ENCODE measurements around the gene VAV3. TPM values are rescaled to one million over a fixed set of nuclear protein-coding genes. Genes with fewer than 3 reads are reported as not detected.

The VAV3 gene
- total RNA-seq, 1 experiment from 2014 or later: 38.2 TPM

DNA sequence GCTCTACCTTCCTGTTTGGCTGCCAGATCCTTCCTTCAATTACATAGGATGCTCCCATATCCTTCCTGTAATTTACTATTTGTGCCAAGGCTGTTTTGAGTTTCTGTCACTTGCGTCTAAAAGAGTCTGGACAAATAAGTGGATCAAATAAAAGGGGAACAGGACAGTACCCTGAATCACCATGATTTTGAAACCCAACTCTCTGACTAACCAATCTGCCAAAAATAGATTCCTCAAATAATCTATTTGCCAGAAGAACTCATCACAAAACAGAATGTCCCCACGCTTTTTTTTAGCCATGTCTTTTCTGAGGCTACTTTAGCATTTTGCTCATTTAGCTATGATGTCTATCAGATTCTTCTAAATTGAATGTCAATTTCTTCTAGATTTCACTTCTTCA lies 431.5 kb downstream of the VAV3 start:
- CTCF ChIA-PET: interaction anchor here (0.6 kb wide), 1 partner anchor 138 kb away, joined by 3 read pairs; no protein-coding TSS in a partner anchor
- intact Hi-C loops (cut with micrococcal nuclease; ENCODE audit: unreplicated experiment): no loop called here
- BruUV-seq (replicated peaks): no TSS peak

DNA sequence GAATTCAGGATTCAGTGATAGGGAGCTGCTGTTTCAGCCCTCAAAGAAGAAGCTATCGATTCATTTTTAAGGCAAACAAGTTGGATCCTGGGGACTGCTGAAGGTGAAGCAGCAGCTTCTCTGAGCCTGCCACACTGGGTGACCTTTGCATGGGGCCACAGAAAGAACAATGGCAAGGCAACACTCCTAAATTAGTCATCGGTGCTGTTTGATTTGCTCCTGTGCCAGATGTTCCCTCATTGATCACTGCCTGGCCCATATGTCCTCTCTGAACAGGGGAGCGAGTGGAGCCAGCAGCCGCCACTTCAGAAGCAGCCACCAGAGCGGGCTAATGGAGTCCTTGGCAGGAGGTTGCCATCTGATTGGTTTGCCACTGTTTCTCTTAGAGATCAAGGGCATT lies 432.7 kb downstream of the VAV3 start:
- Mint-ChIP-seq H3K27ac (ENCODE audit: unreplicated experiment) (no peak overlapping the region), H3K27me3 (ENCODE audit: unreplicated experiment) (no peaks in the 10 kb centered on the region), H3K9me3 (ENCODE audit: low read depth, unreplicated experiment) (no peaks in the 10 kb centered on the region), H3K4me3 (ENCODE audit: low read depth, unreplicated experiment) (no peak overlapping the region), H3K4me1 (ENCODE audit: low read depth, unreplicated experiment) (no peaks in the 10 kb centered on the region), H3K36me3 (ENCODE audit: insufficient read depth, unreplicated experiment) (no peaks in the 10 kb centered on the region)
- BruUV-seq (replicated peaks): no TSS peak
- CTCF ChIA-PET: no interaction called here
- intact Hi-C loops (cut with micrococcal nuclease; ENCODE audit: unreplicated experiment): no loop called here
- TF ChIP-seq, protein P1, sequence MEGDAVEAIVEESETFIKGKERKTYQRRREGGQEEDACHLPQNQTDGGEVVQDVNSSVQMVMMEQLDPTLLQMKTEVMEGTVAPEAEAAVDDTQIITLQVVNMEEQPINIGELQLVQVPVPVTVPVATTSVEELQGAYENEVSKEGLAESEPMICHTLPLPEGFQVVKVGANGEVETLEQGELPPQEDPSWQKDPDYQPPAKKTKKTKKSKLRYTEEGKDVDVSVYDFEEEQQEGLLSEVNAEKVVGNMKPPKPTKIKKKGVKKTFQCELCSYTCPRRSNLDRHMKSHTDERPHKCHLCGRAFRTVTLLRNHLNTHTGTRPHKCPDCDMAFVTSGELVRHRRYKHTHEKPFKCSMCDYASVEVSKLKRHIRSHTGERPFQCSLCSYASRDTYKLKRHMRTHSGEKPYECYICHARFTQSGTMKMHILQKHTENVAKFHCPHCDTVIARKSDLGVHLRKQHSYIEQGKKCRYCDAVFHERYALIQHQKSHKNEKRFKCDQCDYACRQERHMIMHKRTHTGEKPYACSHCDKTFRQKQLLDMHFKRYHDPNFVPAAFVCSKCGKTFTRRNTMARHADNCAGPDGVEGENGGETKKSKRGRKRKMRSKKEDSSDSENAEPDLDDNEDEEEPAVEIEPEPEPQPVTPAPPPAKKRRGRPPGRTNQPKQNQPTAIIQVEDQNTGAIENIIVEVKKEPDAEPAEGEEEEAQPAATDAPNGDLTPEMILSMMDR (IDR thresholded peaks at IDR 0.05; ENCODE audit: unreplicated experiment): no peak
- no peak for DNase-seq

More for the DNA sequence above, 431.5 kb downstream of the VAV3 start:
- no peak for DNase-seq
- Mint-ChIP-seq H3K27ac (ENCODE audit: unreplicated experiment) (no peak overlapping the region), H3K4me3 (ENCODE audit: low read depth, unreplicated experiment) (no peak overlapping the region), H3K27me3 (ENCODE audit: unreplicated experiment) (no peaks in the 10 kb centered on the region), H3K36me3 (ENCODE audit: insufficient read depth, unreplicated experiment) (no peaks in the 10 kb centered on the region), H3K4me1 (ENCODE audit: low read depth, unreplicated experiment) (no peaks in the 10 kb centered on the region), H3K9me3 (ENCODE audit: low read depth, unreplicated experiment) (no peaks in the 10 kb centered on the region)
- TF ChIP-seq, protein P1 (IDR thresholded peaks at IDR 0.05; ENCODE audit: unreplicated experiment): no peak

DNA sequence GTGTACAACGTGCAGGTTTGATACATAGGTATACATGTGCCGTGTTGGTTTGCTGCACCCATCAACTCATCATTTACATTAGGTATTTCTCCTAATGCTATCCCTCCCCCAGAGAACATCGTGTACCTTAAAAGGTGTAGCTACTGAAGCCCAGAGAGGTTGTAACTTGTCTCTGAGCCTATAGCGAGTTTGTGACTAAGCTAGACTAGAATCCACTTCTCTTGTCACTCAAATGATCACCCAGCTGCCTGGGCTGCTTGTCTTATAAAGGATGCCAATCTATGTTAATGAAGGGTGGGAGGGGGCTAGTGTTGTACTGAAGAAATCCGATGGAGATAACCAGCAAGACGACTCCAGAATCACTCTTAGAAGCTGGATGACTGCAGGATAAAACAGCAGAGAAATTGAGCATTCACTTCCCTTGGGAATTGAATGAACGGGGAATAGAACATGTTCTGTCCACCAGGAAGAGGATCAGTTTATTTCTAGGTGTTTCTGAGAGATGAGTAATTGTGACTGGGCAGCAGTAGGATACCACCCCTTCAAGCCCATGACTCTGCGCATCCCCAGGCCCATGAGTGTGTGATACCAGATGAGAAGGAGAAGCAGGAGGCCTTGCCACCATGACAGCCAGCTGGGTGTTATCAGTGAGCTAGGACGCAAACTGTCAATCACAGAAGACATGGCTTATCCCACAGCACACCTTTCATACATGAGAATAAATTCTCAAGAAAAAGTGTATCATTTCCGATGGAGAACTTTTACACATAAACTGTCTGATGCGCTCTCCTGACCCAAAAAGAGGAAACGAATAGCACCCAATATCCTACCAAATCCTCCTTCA lies 433.7 kb downstream of the VAV3 start:
- TF ChIP-seq, protein P1 (IDR thresholded peaks at IDR 0.05; ENCODE audit: unreplicated experiment): no peak
- no peak for DNase-seq
- CTCF ChIA-PET: no interaction called here
- Mint-ChIP-seq H3K27me3 (ENCODE audit: unreplicated experiment) (no peaks in the 10 kb centered on the region), H3K4me3 (ENCODE audit: low read depth, unreplicated experiment) (no peak overlapping the region), H3K9me3 (ENCODE audit: low read depth, unreplicated experiment) (no peaks in the 10 kb centered on the region), H3K36me3 (ENCODE audit: insufficient read depth, unreplicated experiment) (no peaks in the 10 kb centered on the region), H3K4me1 (ENCODE audit: low read depth, unreplicated experiment) (no peaks in the 10 kb centered on the region), H3K27ac (ENCODE audit: unreplicated experiment) (no peak overlapping the region)
- no TSS peak for BruUV-seq (replicated peaks)
- intact Hi-C loops (cut with micrococcal nuclease; ENCODE audit: unreplicated experiment): no loop called here

DNA sequence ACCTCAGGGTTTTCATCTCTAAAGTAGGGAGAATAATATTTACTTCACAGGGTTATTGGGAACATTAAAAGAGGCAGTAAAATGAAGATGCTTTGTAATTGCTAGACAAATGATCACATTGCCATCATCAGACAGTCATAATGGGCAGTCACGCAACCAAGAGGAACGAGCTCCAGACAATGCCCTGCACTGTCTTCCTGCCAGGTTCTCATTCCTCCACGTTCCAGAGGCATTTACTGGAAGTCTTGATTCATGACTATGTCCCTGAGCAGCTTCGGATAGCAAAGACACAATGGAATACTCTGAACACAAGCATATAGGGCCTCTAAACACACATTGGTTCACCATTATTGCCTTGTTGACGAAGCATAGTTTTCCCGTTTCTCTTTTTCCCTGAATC lies 434.4 kb downstream of the VAV3 start:
- Mint-ChIP-seq H3K27me3 (ENCODE audit: unreplicated experiment) (no peaks in the 10 kb centered on the region), H3K4me3 (ENCODE audit: low read depth, unreplicated experiment) (no peak overlapping the region), H3K4me1 (ENCODE audit: low read depth, unreplicated experiment) (no peaks in the 10 kb centered on the region), H3K27ac (ENCODE audit: unreplicated experiment) (no peak overlapping the region), H3K9me3 (ENCODE audit: low read depth, unreplicated experiment) (no peaks in the 10 kb centered on the region), H3K36me3 (ENCODE audit: insufficient read depth, unreplicated experiment) (no peaks in the 10 kb centered on the region)
- TF ChIP-seq, protein P1 (IDR thresholded peaks at IDR 0.05; ENCODE audit: unreplicated experiment): no peak
- DNase-seq: no peak
- CTCF ChIA-PET: no interaction called here
- no TSS peak for BruUV-seq (replicated peaks)
- intact Hi-C loops (cut with micrococcal nuclease; ENCODE audit: unreplicated experiment): no loop called here

Measured in Calu3 (cell line).